ENCODE measurements around the gene TMEM161A. TPM values are rescaled to one million over a fixed set of nuclear protein-coding genes. Genes with fewer than 3 reads are reported as not detected.

TMEM161A gene
- total and polyA plus RNA-seq, 2 donors = 13.6 to 33.0 TPM

- Histone ChIP-seq H3K4me1 (ENCODE audit: control insufficient read depth in 2 of 2, insufficient read depth in 2 of 2, low read length in 2 of 2) (peaks cover 23 to 29% of the 10 kb centered on the region in 2 donors), H3K36me3 (ENCODE audit: control insufficient read depth in 2 of 2, insufficient read depth in 2 of 2, low read length in 1 of 2) (peaks cover 0 to 8% of the 10 kb centered on the region in 2 donors), H3K27ac (ENCODE audit: low read depth in 1 of 2, low read length in 1 of 2) (no peak overlapping the region), H3K9me3 (ENCODE audit: control insufficient read depth in 2 of 2, insufficient read depth in 1 of 2, low read length in 1 of 2) (peaks cover 5 to 21% of the 10 kb centered on the region in 2 donors), H3K27me3 (ENCODE audit: control insufficient read depth in 2 of 2, insufficient read depth in 1 of 2, low read length in 1 of 2) (peaks cover 0 to 2% of the 10 kb centered on the region in 2 donors), H3K4me3 (ENCODE audit: low read length in 2 of 2) (no peak overlapping the region)
- no peak for DNase-seq (ENCODE audit: low read depth in 6 of 9, low spot score in 9 of 9)
- WGBS = 69% methylated on average over 6 of the region's 6 CpGs
Observed at GRCh38 chr19:19133985-19134384, 4.3 kb downstream of the TMEM161A start.

DNA sequence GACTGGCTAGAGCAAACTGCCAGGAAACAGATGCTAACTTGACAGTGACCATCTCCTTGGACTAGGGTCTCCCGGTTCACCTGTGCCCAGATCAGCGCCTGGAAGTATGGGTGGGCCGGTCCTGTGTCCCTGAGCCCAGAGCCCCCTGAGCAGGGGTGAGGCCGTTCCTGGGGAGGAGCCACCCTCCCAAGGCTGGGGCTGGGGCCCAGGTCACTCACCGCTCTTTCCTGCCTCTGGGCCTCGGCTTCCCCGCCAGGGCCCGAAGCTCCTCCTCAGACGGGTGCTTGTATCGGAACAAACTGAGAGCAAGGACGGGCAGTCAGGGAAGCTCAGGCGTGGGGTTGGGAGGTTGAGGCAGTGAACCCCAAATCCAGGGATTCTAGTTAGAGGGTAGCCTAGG lies 5.4 kb downstream of the TMEM161A start:
- WGBS = 99% methylated on average over 12 of the region's 12 CpGs
- no peak overlapping the region for H3K4me3 ChIP-seq (ENCODE audit: low read length in 2 of 2)
- no peak for DNase-seq (ENCODE audit: low read depth in 6 of 9, low spot score in 9 of 9)

DNA sequence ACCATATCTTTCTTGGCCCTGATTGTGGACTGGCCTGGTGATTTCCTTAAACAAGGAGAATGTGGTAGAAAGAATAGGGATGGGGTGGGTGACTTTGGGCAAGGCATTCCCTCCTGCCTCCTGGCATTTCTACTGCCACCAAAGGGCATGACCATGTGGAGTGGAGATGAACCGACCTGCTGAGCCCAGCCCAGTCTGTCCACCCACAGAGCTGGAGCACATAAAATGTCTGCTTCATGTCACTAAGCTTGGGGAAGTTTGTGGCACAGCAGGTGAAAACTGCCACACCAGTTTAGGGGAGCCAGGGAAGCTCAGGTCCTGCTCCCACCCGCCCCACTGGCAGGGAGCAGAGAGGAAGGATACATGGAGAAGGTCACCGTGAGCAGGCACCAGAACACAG lies 6.3 kb downstream of the TMEM161A start:
- no peak for DNase-seq (ENCODE audit: low read depth in 6 of 9, low spot score in 9 of 9)
- 96% methylated on average over 3 of the region's 3 CpGs for WGBS
- peaks cover 13 to 17% of the 10 kb centered on the region in 2 donors for H3K4me1 ChIP-seq (ENCODE audit: control insufficient read depth in 2 of 2, insufficient read depth in 2 of 2, low read length in 2 of 2)
- H3K9me3 ChIP-seq (ENCODE audit: control insufficient read depth in 2 of 2, insufficient read depth in 1 of 2, low read length in 1 of 2) = peaks cover 5 to 15% of the 10 kb centered on the region in 2 donors
- no peak overlapping the region for H3K27ac ChIP-seq (ENCODE audit: low read depth in 1 of 2, low read length in 1 of 2)
- peaks cover 0 to 10% of the 10 kb centered on the region in 2 donors for H3K36me3 ChIP-seq (ENCODE audit: control insufficient read depth in 2 of 2, insufficient read depth in 2 of 2, low read length in 1 of 2)
- H3K4me3 ChIP-seq (ENCODE audit: low read length in 2 of 2) = no peak overlapping the region
- H3K27me3 ChIP-seq (ENCODE audit: control insufficient read depth in 2 of 2, insufficient read depth in 1 of 2, low read length in 1 of 2) = no peaks in the 10 kb centered on the region

More for the DNA sequence above, 5.4 kb downstream of the TMEM161A start:
- peaks cover 23 to 26% of the 10 kb centered on the region in 2 donors for H3K4me1 ChIP-seq (ENCODE audit: control insufficient read depth in 2 of 2, insufficient read depth in 2 of 2, low read length in 2 of 2)
- H3K27ac ChIP-seq (ENCODE audit: low read depth in 1 of 2, low read length in 1 of 2) = no peak overlapping the region
- peaks cover 5 to 21% of the 10 kb centered on the region in 2 donors for H3K9me3 ChIP-seq (ENCODE audit: control insufficient read depth in 2 of 2, insufficient read depth in 1 of 2, low read length in 1 of 2)
- peaks cover 0 to 2% of the 10 kb centered on the region in 2 donors for H3K27me3 ChIP-seq (ENCODE audit: control insufficient read depth in 2 of 2, insufficient read depth in 1 of 2, low read length in 1 of 2)
- peaks cover 0 to 10% of the 10 kb centered on the region in 2 donors for H3K36me3 ChIP-seq (ENCODE audit: control insufficient read depth in 2 of 2, insufficient read depth in 2 of 2, low read length in 1 of 2)

DNA sequence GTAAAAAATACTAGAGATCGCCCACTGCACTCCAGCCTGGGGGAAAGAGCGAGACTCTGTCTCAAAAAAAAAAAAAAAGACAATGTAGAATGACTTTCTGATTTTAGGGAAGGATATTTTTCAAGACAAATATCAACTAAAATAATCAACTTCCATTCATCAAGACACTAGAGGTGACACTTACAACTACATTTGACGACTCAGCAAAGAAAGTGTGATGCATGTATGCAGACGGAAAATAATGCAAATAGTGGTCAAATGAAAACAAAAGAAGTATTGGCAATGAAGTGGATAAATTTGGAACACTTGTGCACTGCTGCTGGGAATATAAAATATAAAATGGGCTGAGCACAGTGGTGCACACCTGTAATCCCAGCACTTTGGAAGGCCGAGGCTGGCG lies 12.2 kb downstream of the TMEM161A start:
- H3K4me3 ChIP-seq (ENCODE audit: low read length in 2 of 2) = no peak overlapping the region
- H3K9me3 ChIP-seq (ENCODE audit: control insufficient read depth in 2 of 2, insufficient read depth in 1 of 2, low read length in 1 of 2) = peaks cover 0 to 4% of the 10 kb centered on the region in 2 donors
- H3K27ac ChIP-seq (ENCODE audit: low read depth in 1 of 2, low read length in 1 of 2) = no peak overlapping the region
- 96% methylated on average over 6 of the region's 6 CpGs for WGBS
- H3K27me3 ChIP-seq (ENCODE audit: control insufficient read depth in 2 of 2, insufficient read depth in 1 of 2, low read length in 1 of 2) = no peaks in the 10 kb centered on the region
- DNase-seq (ENCODE audit: low read depth in 6 of 9, low spot score in 9 of 9) = no peak
- H3K36me3 ChIP-seq (ENCODE audit: control insufficient read depth in 2 of 2, insufficient read depth in 2 of 2, low read length in 1 of 2) = peaks cover 0 to 9% of the 10 kb centered on the region in 2 donors
- H3K4me1 ChIP-seq (ENCODE audit: control insufficient read depth in 2 of 2, insufficient read depth in 2 of 2, low read length in 2 of 2) = no peaks in the 10 kb centered on the region

DNA sequence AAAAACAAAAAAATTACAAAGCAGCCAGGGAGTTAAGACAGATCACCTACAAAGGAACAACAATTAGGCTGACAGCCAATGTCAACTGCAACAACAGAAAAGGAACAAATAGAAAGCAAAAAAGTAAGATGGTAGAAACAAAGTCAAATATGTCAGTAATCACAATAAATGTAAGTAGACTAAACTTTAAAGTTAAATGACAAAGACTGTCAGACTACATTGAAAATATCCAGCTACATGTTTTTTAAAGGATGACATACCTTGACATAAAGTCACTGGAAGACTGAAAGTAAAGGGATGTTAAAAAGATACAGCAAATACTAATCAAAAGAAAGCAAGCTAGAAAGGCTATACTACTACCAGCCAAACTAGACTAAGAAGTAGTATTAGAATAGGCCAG lies 14.9 kb downstream of the TMEM161A start:
- no peak overlapping the region for H3K27ac ChIP-seq (ENCODE audit: low read depth in 1 of 2, low read length in 1 of 2)
- H3K36me3 ChIP-seq (ENCODE audit: control insufficient read depth in 2 of 2, insufficient read depth in 2 of 2, low read length in 1 of 2) = peaks cover 8 to 27% of the 10 kb centered on the region in 2 donors
- DNase-seq (ENCODE audit: low read depth in 6 of 9, low spot score in 9 of 9) = no peak

DNA sequence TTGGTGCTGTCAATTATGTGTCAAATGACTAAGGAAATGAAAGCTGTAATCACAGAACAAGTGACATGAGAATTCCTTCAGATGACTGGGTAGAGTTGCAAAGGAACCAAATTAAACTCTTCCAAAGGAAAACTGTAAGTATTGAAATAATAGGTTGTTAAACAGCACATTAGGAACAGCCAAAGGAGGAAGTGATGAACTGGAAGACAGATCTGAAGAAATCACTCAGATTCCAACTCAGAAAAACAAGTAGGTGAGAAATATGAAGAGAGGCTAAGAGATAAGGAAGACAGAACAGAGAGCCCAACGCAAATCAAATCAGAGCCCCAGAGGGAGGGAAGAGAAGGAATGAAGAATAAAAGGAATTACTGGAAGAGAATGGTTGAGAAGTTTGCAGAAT lies 15.4 kb downstream of the TMEM161A start:
- no peak overlapping the region for H3K27ac ChIP-seq (ENCODE audit: low read depth in 1 of 2, low read length in 1 of 2)
- no peak overlapping the region for H3K4me3 ChIP-seq (ENCODE audit: low read length in 2 of 2)
- H3K27me3 ChIP-seq (ENCODE audit: control insufficient read depth in 2 of 2, insufficient read depth in 1 of 2, low read length in 1 of 2) = no peaks in the 10 kb centered on the region
- peaks cover 1 to 4% of the 10 kb centered on the region in 2 donors for H3K9me3 ChIP-seq (ENCODE audit: control insufficient read depth in 2 of 2, insufficient read depth in 1 of 2, low read length in 1 of 2)
- no peaks in the 10 kb centered on the region for H3K4me1 ChIP-seq (ENCODE audit: control insufficient read depth in 2 of 2, insufficient read depth in 2 of 2, low read length in 2 of 2)
- DNase-seq (ENCODE audit: low read depth in 6 of 9, low spot score in 9 of 9) = no peak
- peaks cover 8 to 27% of the 10 kb centered on the region in 2 donors for H3K36me3 ChIP-seq (ENCODE audit: control insufficient read depth in 2 of 2, insufficient read depth in 2 of 2, low read length in 1 of 2)
- WGBS = 98% methylated on average over 1 of the region's 1 CpG

More for the DNA sequence above, 14.9 kb downstream of the TMEM161A start:
- Histone ChIP-seq H3K4me1 (ENCODE audit: control insufficient read depth in 2 of 2, insufficient read depth in 2 of 2, low read length in 2 of 2) (no peaks in the 10 kb centered on the region), H3K9me3 (ENCODE audit: control insufficient read depth in 2 of 2, insufficient read depth in 1 of 2, low read length in 1 of 2) (peaks cover 1 to 4% of the 10 kb centered on the region in 2 donors), H3K4me3 (ENCODE audit: low read length in 2 of 2) (no peak overlapping the region), H3K27me3 (ENCODE audit: control insufficient read depth in 2 of 2, insufficient read depth in 1 of 2, low read length in 1 of 2) (no peaks in the 10 kb centered on the region)

GRCh38 chr19:19121371-19121770 lies 16.9 kb downstream of the TMEM161A start:
- no peaks in the 10 kb centered on the region for H3K27me3 ChIP-seq (ENCODE audit: control insufficient read depth in 2 of 2, insufficient read depth in 1 of 2, low read length in 1 of 2)
- H3K4me3 ChIP-seq (ENCODE audit: low read length in 2 of 2) = no peak overlapping the region
- no peak overlapping the region for H3K27ac ChIP-seq (ENCODE audit: low read depth in 1 of 2, low read length in 1 of 2)
- 94% methylated on average over 10 of the region's 10 CpGs for WGBS
- no peaks in the 10 kb centered on the region for H3K4me1 ChIP-seq (ENCODE audit: control insufficient read depth in 2 of 2, insufficient read depth in 2 of 2, low read length in 2 of 2)
- peaks cover 1 to 4% of the 10 kb centered on the region in 2 donors for H3K9me3 ChIP-seq (ENCODE audit: control insufficient read depth in 2 of 2, insufficient read depth in 1 of 2, low read length in 1 of 2)
- DNase-seq (ENCODE audit: low read depth in 6 of 9, low spot score in 9 of 9) = no peak
- H3K36me3 ChIP-seq (ENCODE audit: control insufficient read depth in 2 of 2, insufficient read depth in 2 of 2, low read length in 1 of 2) = peaks cover 8 to 27% of the 10 kb centered on the region in 2 donors

- peaks cover 8 to 27% of the 10 kb centered on the region in 2 donors for H3K36me3 ChIP-seq (ENCODE audit: control insufficient read depth in 2 of 2, insufficient read depth in 2 of 2, low read length in 1 of 2)
- DNase-seq (ENCODE audit: low read depth in 6 of 9, low spot score in 9 of 9) = peak in 2 of 9 donors; percentile 49 to 54
- WGBS = 95% methylated on average over 39 of the region's 39 CpGs
Observed at GRCh38 chr19:19120308-19121231, 17.7 kb downstream of the TMEM161A start.

More at GRCh38 chr19:19120308-19121231, 17.7 kb downstream of the TMEM161A start:
- no peaks in the 10 kb centered on the region for H3K27me3 ChIP-seq (ENCODE audit: control insufficient read depth in 2 of 2, insufficient read depth in 1 of 2, low read length in 1 of 2)
- no peak overlapping the region for H3K4me3 ChIP-seq (ENCODE audit: low read length in 2 of 2)
- no peak overlapping the region for H3K27ac ChIP-seq (ENCODE audit: low read depth in 1 of 2, low read length in 1 of 2)
- H3K9me3 ChIP-seq (ENCODE audit: control insufficient read depth in 2 of 2, insufficient read depth in 1 of 2, low read length in 1 of 2) = peaks cover 1 to 4% of the 10 kb centered on the region in 2 donors
- H3K4me1 ChIP-seq (ENCODE audit: control insufficient read depth in 2 of 2, insufficient read depth in 2 of 2, low read length in 2 of 2) = no peaks in the 10 kb centered on the region

All from thymus (tissue), 11 donors.